ENCODE data around the gene MARCHF10. TPM values are rescaled to one million over a fixed set of nuclear protein-coding genes. Genes with fewer than 3 reads are reported as not detected.
A peak's percentile ranks its signal among the peaks of the same experiment; 100 is the strongest.
"Not testable (repeated sequence)": the region's sequence is repeated elsewhere in the genome, so short reads cannot be mapped to it uniquely, and the experiment has no call there.

The MARCHF10 gene
- total and polyA plus RNA-seq, 2 donors = 0.14 to 1.1 TPM

DNA sequence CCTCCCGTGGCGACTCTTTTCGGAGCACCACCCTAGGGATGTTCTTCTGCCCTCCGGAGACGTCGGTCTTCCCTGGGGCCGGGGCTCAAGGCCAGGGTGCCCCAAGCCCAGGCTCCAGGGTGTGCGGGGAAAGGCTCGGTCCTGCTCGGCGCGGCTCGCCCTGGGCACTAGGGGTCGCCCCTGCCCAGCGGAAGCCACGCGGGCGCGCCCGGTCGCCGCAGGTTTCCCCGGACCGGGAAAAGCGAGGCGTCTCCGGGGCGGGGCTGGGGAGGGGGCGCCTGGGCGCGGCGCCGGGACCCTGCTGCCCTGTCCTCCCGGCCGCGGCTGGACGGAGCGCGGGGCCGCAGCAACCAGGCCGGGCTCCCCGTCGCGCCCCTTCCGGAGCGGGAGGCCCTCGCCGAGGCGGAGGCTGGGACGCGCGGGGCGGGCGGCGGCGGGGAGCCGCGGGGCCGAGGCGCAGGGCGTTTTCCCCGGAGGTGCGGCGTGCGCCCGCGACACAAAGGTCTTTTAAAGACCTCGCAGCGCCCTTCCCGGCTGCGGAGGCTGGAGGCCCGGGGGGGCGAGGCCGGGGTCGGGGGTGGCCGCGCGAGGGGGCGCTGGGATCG, 104.2 kb downstream of the MARCHF10 start:
- Histone ChIP-seq H3K9me3 (ENCODE audit: control insufficient read depth in 2 of 2, insufficient read depth in 1 of 2, low read length in 1 of 2) (peaks cover 0 to 6% of the 10 kb centered on the region in 2 donors), H3K4me1 (ENCODE audit: control insufficient read depth in 2 of 2, insufficient read depth in 2 of 2, low read length in 2 of 2) (peaks cover 3 to 26% of the 10 kb centered on the region in 2 donors), H3K27ac (ENCODE audit: low read depth in 1 of 2, low read length in 1 of 2) (no peak overlapping the region), H3K36me3 (ENCODE audit: control insufficient read depth in 2 of 2, insufficient read depth in 2 of 2, low read length in 1 of 2) (no peaks in the 10 kb centered on the region), H3K27me3 (ENCODE audit: control insufficient read depth in 2 of 2, insufficient read depth in 1 of 2, low read length in 1 of 2) (peaks cover 5 to 33% of the 10 kb centered on the region in 2 donors), H3K4me3 (ENCODE audit: low read length in 2 of 2) (peak overlapping the region; percentile 40 to 81)
- under 1% methylated on average over 80 of the region's 80 CpGs for WGBS
- peak in 8 of 9 donors; percentile 19 to 71 (median 44) for DNase-seq (ENCODE audit: low read depth in 6 of 9, low spot score in 9 of 9)

DNA sequence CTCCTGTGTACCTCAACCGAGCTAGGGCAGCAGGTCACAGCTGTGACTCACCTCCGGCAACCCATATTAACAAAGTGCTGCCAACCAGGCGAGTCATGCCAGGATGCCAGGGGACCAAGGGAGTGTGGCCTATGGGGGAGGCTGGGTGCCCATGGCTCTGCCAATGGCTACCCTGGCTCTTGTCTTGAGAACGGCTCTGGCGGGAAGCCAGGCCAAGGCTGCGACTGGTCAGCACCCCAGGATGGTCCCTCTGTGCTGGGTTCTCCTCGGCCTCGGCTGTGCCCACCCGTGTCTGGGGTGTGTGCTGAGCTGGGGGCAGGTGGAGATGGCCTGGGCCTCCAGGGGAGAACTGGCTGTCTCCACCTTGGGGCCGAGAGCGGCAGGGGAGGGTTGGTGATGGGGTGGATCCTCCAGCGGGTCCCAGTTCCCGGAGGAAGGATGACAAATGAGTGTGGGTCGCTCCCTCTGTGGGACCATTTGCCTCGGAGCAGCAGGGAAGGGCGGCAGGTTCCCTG, 104.8 kb downstream of the MARCHF10 start:
- H3K9me3 ChIP-seq (ENCODE audit: control insufficient read depth in 2 of 2, insufficient read depth in 1 of 2, low read length in 1 of 2) = peaks cover 0 to 1% of the 10 kb centered on the region in 2 donors
- peak in 1 of 9 donors; percentile 5 for DNase-seq (ENCODE audit: low read depth in 6 of 9, low spot score in 9 of 9)
- H3K4me3 ChIP-seq (ENCODE audit: low read length in 2 of 2) = peak overlapping the region in 1 of 2 donors; percentile 81
- no peak overlapping the region for H3K27ac ChIP-seq (ENCODE audit: low read depth in 1 of 2, low read length in 1 of 2)
- 58% methylated on average over 16 of the region's 16 CpGs for WGBS
- H3K36me3 ChIP-seq (ENCODE audit: control insufficient read depth in 2 of 2, insufficient read depth in 2 of 2, low read length in 1 of 2) = no peaks in the 10 kb centered on the region
- H3K4me1 ChIP-seq (ENCODE audit: control insufficient read depth in 2 of 2, insufficient read depth in 2 of 2, low read length in 2 of 2) = peaks cover 3 to 26% of the 10 kb centered on the region in 2 donors
- H3K27me3 ChIP-seq (ENCODE audit: control insufficient read depth in 2 of 2, insufficient read depth in 1 of 2, low read length in 1 of 2) = peaks cover 5 to 33% of the 10 kb centered on the region in 2 donors

DNA sequence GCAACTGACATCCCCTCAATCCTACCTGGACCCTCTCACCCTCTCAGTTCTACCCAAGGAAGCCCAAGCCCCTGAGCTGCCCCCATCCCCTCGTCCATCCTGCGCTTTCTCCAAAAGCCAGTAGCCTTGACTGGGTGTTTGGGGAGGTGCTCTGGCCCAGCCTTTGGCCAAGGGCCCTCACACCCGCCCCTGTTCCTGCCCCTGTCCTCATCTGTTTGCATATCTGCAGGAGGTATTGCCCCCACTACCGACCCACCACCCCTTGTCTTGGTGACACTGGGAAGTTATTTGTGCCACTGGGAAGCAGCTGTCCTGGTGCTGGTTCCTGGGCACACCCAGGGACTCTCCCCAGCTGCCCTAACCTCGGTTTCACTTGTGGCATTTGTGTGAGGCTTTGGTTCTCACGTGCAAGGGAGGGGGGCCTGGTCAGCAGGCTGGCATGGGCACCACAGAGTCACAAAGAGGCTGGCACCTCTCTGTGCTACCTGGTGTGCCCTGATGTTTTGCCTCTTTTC, 105.3 kb downstream of the MARCHF10 start:
- WGBS = 87% methylated on average over 6 of the region's 6 CpGs
- no peak overlapping the region for H3K27ac ChIP-seq (ENCODE audit: low read depth in 1 of 2, low read length in 1 of 2)
- peaks cover 3 to 26% of the 10 kb centered on the region in 2 donors for H3K4me1 ChIP-seq (ENCODE audit: control insufficient read depth in 2 of 2, insufficient read depth in 2 of 2, low read length in 2 of 2)
- peaks cover 5 to 33% of the 10 kb centered on the region in 2 donors for H3K27me3 ChIP-seq (ENCODE audit: control insufficient read depth in 2 of 2, insufficient read depth in 1 of 2, low read length in 1 of 2)
- no peaks in the 10 kb centered on the region for H3K9me3 ChIP-seq (ENCODE audit: control insufficient read depth in 2 of 2, insufficient read depth in 1 of 2, low read length in 1 of 2)
- no peak for DNase-seq (ENCODE audit: low read depth in 6 of 9, low spot score in 9 of 9)
- H3K36me3 ChIP-seq (ENCODE audit: control insufficient read depth in 2 of 2, insufficient read depth in 2 of 2, low read length in 1 of 2) = no peaks in the 10 kb centered on the region
- H3K4me3 ChIP-seq (ENCODE audit: low read length in 2 of 2) = no peak overlapping the region

DNA sequence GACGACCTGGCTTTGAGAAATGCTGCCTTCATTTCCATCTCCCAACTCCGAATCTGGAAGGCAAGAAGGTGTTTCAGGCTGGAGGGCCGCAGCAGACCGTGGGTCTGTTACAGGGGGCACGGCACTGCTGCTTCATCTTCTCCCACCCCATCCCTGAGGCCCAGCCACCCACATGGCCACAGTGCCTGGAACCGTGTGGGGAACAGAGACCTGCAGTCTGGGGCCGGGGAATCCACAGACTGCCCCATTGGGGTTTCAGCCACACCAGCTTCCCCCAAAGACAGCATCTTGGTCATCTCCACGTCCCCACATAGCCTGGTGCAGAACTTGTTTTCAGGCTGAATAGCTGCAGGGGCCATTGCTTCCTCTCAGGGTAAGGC, 106.4 kb downstream of the MARCHF10 start:
- Histone ChIP-seq H3K4me1 (ENCODE audit: control insufficient read depth in 2 of 2, insufficient read depth in 2 of 2, low read length in 2 of 2) (peaks cover 3 to 26% of the 10 kb centered on the region in 2 donors), H3K9me3 (ENCODE audit: control insufficient read depth in 2 of 2, insufficient read depth in 1 of 2, low read length in 1 of 2) (no peaks in the 10 kb centered on the region), H3K27ac (ENCODE audit: low read depth in 1 of 2, low read length in 1 of 2) (no peak overlapping the region), H3K36me3 (ENCODE audit: control insufficient read depth in 2 of 2, insufficient read depth in 2 of 2, low read length in 1 of 2) (no peaks in the 10 kb centered on the region), H3K27me3 (ENCODE audit: control insufficient read depth in 2 of 2, insufficient read depth in 1 of 2, low read length in 1 of 2) (peaks cover 5 to 33% of the 10 kb centered on the region in 2 donors), H3K4me3 (ENCODE audit: low read length in 2 of 2) (no peak overlapping the region)
- 89% methylated on average over 8 of the region's 8 CpGs for WGBS
- DNase-seq (ENCODE audit: low read depth in 6 of 9, low spot score in 9 of 9) = no peak

DNA sequence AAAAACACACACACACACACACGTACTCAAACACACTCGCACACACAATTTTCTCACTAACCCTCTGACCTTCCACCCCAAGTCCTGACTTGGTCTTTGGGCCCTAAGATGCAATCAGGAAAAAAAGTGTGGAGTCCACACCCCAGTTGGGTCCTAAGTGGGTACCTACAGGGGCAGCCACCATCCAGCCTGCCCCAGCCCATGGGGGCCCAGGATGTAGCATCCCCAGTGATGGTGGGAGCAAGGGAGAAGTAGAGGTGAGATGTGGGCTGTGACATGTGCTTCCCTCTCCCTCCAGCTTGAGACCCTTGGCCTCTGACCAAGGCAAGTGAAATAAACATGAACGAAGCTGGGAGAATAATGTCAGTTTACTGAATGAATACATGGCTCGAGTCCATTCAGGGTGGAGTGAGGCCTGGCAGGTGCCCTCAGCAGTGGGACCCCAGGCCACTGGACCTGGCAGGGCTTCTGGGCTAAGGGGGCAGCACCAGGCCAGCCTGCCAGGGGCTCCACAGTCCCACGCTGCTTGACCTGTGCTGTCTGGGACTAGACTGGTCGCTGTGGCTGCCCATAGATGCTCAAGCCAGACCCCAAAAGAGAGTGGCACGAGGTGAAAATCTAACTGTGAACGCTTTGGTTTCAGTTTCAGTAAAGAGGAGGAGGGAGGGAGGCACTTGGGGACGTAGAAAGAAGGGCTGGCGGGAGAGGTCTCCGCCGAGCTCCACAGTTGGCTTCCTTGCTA, 107.0 kb downstream of the MARCHF10 start:
- DNase-seq (ENCODE audit: low read depth in 6 of 9, low spot score in 9 of 9) = no peak
- H3K36me3 ChIP-seq (ENCODE audit: control insufficient read depth in 2 of 2, insufficient read depth in 2 of 2, low read length in 1 of 2) = no peaks in the 10 kb centered on the region
- no peak overlapping the region for H3K27ac ChIP-seq (ENCODE audit: low read depth in 1 of 2, low read length in 1 of 2)
- no peaks in the 10 kb centered on the region for H3K9me3 ChIP-seq (ENCODE audit: control insufficient read depth in 2 of 2, insufficient read depth in 1 of 2, low read length in 1 of 2)
- peaks cover 3 to 26% of the 10 kb centered on the region in 2 donors for H3K4me1 ChIP-seq (ENCODE audit: control insufficient read depth in 2 of 2, insufficient read depth in 2 of 2, low read length in 2 of 2)
- H3K27me3 ChIP-seq (ENCODE audit: control insufficient read depth in 2 of 2, insufficient read depth in 1 of 2, low read length in 1 of 2) = peaks cover 5 to 30% of the 10 kb centered on the region in 2 donors
- 70% methylated on average over 12 of the region's 12 CpGs for WGBS
- H3K4me3 ChIP-seq (ENCODE audit: low read length in 2 of 2) = no peak overlapping the region

DNA sequence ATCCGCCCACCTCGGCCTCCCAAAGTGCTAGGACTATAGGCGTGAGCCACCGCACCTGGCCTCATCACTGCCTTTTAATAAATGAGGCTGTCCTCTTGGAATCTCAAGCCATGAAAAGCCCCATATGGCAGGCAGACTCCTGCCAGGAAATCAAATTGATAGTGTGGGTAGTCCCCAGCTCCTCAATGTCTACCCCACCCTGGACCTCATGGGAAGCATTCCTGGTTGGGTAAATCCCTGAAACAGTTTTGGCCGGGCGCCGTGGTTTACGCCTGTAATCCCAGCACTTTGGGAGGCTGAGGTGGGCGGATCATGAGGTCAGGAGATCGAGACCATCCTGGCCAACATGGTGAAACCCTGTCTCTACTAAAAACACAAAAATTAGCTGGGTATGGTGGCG, 109.7 kb downstream of the MARCHF10 start:
- not testable (repeated sequence) for H3K4me3 ChIP-seq (ENCODE audit: low read length in 2 of 2); H3K27ac ChIP-seq (ENCODE audit: low read depth in 1 of 2, low read length in 1 of 2); DNase-seq (ENCODE audit: low read depth in 6 of 9, low spot score in 9 of 9); H3K4me1 ChIP-seq (ENCODE audit: control insufficient read depth in 2 of 2, insufficient read depth in 2 of 2, low read length in 2 of 2); H3K9me3 ChIP-seq (ENCODE audit: control insufficient read depth in 2 of 2, insufficient read depth in 1 of 2, low read length in 1 of 2); H3K36me3 ChIP-seq (ENCODE audit: control insufficient read depth in 2 of 2, insufficient read depth in 2 of 2, low read length in 1 of 2); H3K27me3 ChIP-seq (ENCODE audit: control insufficient read depth in 2 of 2, insufficient read depth in 1 of 2, low read length in 1 of 2)
- WGBS = 98% methylated on average over 11 of the region's 11 CpGs

DNA sequence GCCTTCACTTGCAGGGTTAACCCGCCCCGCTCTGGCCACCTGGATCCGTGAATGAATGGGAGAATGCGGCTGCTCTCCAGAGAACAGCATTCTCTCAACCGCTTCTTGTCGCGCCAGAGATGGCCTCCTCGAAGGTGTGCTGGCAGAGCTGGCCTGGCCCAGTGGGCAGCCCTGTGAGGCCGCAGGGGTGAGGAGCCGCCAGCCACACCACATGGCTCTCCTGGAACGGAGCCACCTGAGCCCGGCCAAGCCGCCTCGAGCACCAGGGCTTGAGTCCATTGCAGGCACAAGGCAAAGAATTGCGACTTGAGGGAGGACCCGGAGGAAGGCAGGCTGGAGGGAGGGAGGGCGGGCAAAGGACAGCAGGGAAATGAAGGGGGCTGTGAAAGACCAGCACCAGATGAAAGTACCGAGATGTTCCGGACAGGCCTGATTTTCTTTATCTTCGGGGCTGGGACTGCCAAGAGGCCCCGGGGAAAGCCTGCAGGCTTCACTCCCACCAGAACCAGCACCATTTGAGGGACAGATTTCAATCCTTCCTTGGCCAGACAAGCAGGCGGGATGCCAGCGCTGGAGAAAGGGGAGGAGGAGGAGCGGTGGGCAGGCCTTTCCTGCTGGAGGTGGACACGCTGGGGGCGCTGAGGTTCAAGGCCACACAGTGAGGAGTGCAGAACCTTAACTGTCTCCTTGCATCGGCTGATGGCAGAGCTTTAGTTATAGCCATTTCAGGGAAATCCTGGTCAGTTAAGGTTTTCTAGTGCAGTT, 111.2 kb downstream of the MARCHF10 start:
- no peak for DNase-seq (ENCODE audit: low read depth in 6 of 9, low spot score in 9 of 9)
- Histone ChIP-seq H3K4me3 (ENCODE audit: low read length in 2 of 2) (no peak overlapping the region), H3K9me3 (ENCODE audit: control insufficient read depth in 2 of 2, insufficient read depth in 1 of 2, low read length in 1 of 2) (no peaks in the 10 kb centered on the region), H3K36me3 (ENCODE audit: control insufficient read depth in 2 of 2, insufficient read depth in 2 of 2, low read length in 1 of 2) (no peaks in the 10 kb centered on the region), H3K27me3 (ENCODE audit: control insufficient read depth in 2 of 2, insufficient read depth in 1 of 2, low read length in 1 of 2) (no peaks in the 10 kb centered on the region), H3K4me1 (ENCODE audit: control insufficient read depth in 2 of 2, insufficient read depth in 2 of 2, low read length in 2 of 2) (peaks cover 0 to 5% of the 10 kb centered on the region in 2 donors), H3K27ac (ENCODE audit: low read depth in 1 of 2, low read length in 1 of 2) (no peak overlapping the region)
- 97% methylated on average over 27 of the region's 27 CpGs for whole genome bisulfite sequencing

DNA sequence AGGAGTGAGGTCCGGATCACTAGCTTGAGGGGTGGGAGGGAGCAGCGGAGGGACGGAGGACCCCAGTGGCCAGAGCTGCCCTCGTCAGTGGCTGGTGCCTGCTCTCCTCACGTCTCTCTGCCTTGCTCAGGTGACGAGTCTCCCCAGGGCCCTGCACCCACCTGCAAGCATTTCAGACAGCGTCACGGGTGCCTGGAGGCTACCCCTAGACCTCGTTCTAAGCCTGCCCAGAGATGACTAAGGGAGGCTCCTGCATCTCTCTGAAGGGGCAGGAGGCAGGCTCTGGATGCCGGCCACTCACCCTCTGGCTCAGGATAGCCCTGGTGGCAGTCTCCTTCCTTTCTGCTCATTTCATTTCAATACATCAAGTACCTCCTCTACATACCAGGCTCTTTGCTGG, 111.9 kb downstream of the MARCHF10 start:
- Histone ChIP-seq H3K4me1 (ENCODE audit: control insufficient read depth in 2 of 2, insufficient read depth in 2 of 2, low read length in 2 of 2) (peaks cover 0 to 2% of the 10 kb centered on the region in 2 donors), H3K36me3 (ENCODE audit: control insufficient read depth in 2 of 2, insufficient read depth in 2 of 2, low read length in 1 of 2) (no peaks in the 10 kb centered on the region), H3K27ac (ENCODE audit: low read depth in 1 of 2, low read length in 1 of 2) (no peak overlapping the region)

More for the DNA sequence above, 111.9 kb downstream of the MARCHF10 start:
- Histone ChIP-seq H3K9me3 (ENCODE audit: control insufficient read depth in 2 of 2, insufficient read depth in 1 of 2, low read length in 1 of 2) (no peaks in the 10 kb centered on the region), H3K27me3 (ENCODE audit: control insufficient read depth in 2 of 2, insufficient read depth in 1 of 2, low read length in 1 of 2) (no peaks in the 10 kb centered on the region), H3K4me3 (ENCODE audit: low read length in 2 of 2) (no peak overlapping the region)
- DNase-seq (ENCODE audit: low read depth in 6 of 9, low spot score in 9 of 9) = no peak
- WGBS = 95% methylated on average over 10 of the region's 10 CpGs

Measured in thymus (tissue), 11 donors.